ENCODE results near the gene CNN3. TPM values are rescaled to one million over a fixed set of nuclear protein-coding genes. Genes with fewer than 3 reads are reported as not detected.
A peak's percentile ranks its signal among the peaks of the same experiment; 100 is the strongest.

CNN3 gene
- polyA plus RNA-seq, 1 of the 3 experiments (the other 2 are of a cell fraction): 204 TPM

DNA sequence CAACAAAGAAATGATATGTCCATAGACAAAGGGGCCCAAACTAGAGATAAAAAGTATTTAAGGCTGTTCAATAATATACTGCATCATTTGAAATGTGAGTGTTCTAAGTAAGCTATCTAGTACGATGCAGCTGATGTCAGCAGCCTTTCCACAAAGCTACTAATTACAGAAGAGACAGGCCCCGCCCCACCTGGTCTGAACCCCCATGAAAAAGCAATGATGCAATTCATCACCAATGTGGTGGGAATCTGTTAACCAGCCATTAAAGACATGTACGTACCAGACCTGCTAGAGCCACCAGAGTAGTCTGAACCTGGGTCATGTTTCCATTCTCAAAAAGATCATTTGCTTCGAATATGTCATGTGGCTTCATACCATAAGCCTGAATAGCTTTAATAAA, 25.1 kb downstream of the CNN3 start (continued):
- TF ChIP-seq, protein P1, sequence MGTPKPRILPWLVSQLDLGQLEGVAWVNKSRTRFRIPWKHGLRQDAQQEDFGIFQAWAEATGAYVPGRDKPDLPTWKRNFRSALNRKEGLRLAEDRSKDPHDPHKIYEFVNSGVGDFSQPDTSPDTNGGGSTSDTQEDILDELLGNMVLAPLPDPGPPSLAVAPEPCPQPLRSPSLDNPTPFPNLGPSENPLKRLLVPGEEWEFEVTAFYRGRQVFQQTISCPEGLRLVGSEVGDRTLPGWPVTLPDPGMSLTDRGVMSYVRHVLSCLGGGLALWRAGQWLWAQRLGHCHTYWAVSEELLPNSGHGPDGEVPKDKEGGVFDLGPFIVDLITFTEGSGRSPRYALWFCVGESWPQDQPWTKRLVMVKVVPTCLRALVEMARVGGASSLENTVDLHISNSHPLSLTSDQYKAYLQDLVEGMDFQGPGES (IDR thresholded peaks at IDR 0.05; ENCODE audit: low read depth, low read length): no peak
- no peak for TF ChIP-seq FOXJ3 (CRISPR knock-in tag; IDR thresholded peaks at IDR 0.05)
- no peak for TF ChIP-seq EP300 (IDR thresholded peaks at IDR 0.05; ENCODE audit: borderline replicate concordance in 1 of 2, low read depth in 1 of 2, low read length in 1 of 2)
- TF ChIP-seq FOXM1 (IDR thresholded peaks at IDR 0.05; ENCODE audit: low read depth): no peak
- TF ChIP-seq GABPA (IDR thresholded peaks at IDR 0.05; ENCODE audit: low read depth): no peak

DNA sequence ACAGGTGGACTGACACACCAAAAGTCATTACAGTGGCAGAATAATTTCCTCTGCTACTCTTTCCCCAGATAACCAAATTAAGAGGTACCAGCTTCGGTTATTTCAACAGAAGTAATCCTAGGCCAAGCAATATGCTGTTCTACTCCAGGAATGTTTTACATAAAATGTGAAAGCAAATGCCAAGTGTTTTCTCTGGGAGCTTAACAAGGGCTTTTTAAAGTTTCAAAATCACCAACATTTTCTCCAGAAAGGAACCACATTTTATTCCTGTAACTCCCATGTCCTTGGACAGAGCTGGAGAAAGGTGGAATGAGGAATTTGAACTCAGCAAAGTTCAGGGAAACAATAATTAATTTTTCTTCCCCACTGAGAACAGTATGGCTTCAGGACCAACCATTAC, 27.2 kb downstream of the CNN3 start:
- TF ChIP-seq ELF1 (IDR thresholded peaks at IDR 0.05) (no peak), POLR2AphosphoS5 (IDR thresholded peaks at IDR 0.05; ENCODE audit: low read depth, low read length) (no peak), SMC3 (IDR thresholded peaks at IDR 0.05; ENCODE audit: low read depth, low read length) (no peak), JUND (IDR thresholded peaks at IDR 0.05) (no peak), FOSL2 (IDR thresholded peaks at IDR 0.05; ENCODE audit: borderline replicate concordance, low read depth) (no peak), FOXM1 (IDR thresholded peaks at IDR 0.05; ENCODE audit: low read depth) (no peak), GABPA (IDR thresholded peaks at IDR 0.05; ENCODE audit: low read depth) (no peak), GATA2 (CRISPR knock-in tag; IDR thresholded peaks at IDR 0.05) (no peak), EZH2phosphoT487 (IDR thresholded peaks at IDR 0.05; ENCODE audit: borderline replicate concordance, low read depth) (no peak), TAF1 (IDR thresholded peaks at IDR 0.05; ENCODE audit: borderline replicate concordance, low read depth, low read length) (no peak), TCF12 (IDR thresholded peaks at IDR 0.05) (no peak), MXI1 (IDR thresholded peaks at IDR 0.05; ENCODE audit: low read depth, low read length) (no peak), EP300 (IDR thresholded peaks at IDR 0.05; ENCODE audit: borderline replicate concordance in 1 of 2, low read depth in 1 of 2, low read length in 1 of 2) (no peak)
- TF ChIP-seq, protein P2, sequence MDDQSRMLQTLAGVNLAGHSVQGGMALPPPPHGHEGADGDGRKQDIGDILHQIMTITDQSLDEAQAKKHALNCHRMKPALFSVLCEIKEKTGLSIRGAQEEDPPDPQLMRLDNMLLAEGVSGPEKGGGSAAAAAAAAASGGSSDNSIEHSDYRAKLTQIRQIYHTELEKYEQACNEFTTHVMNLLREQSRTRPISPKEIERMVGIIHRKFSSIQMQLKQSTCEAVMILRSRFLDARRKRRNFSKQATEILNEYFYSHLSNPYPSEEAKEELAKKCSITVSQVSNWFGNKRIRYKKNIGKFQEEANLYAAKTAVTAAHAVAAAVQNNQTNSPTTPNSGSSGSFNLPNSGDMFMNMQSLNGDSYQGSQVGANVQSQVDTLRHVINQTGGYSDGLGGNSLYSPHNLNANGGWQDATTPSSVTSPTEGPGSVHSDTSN (IDR thresholded peaks at IDR 0.05): no peak
- TF ChIP-seq, protein P3, sequence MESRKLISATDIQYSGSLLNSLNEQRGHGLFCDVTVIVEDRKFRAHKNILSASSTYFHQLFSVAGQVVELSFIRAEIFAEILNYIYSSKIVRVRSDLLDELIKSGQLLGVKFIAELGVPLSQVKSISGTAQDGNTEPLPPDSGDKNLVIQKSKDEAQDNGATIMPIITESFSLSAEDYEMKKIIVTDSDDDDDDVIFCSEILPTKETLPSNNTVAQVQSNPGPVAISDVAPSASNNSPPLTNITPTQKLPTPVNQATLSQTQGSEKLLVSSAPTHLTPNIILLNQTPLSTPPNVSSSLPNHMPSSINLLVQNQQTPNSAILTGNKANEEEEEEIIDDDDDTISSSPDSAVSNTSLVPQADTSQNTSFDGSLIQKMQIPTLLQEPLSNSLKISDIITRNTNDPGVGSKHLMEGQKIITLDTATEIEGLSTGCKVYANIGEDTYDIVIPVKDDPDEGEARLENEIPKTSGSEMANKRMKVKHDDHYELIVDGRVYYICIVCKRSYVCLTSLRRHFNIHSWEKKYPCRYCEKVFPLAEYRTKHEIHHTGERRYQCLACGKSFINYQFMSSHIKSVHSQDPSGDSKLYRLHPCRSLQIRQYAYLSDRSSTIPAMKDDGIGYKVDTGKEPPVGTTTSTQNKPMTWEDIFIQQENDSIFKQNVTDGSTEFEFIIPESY (IDR thresholded peaks at IDR 0.05; ENCODE audit: borderline replicate concordance, low read depth): no peak
- TF ChIP-seq, protein P4, sequence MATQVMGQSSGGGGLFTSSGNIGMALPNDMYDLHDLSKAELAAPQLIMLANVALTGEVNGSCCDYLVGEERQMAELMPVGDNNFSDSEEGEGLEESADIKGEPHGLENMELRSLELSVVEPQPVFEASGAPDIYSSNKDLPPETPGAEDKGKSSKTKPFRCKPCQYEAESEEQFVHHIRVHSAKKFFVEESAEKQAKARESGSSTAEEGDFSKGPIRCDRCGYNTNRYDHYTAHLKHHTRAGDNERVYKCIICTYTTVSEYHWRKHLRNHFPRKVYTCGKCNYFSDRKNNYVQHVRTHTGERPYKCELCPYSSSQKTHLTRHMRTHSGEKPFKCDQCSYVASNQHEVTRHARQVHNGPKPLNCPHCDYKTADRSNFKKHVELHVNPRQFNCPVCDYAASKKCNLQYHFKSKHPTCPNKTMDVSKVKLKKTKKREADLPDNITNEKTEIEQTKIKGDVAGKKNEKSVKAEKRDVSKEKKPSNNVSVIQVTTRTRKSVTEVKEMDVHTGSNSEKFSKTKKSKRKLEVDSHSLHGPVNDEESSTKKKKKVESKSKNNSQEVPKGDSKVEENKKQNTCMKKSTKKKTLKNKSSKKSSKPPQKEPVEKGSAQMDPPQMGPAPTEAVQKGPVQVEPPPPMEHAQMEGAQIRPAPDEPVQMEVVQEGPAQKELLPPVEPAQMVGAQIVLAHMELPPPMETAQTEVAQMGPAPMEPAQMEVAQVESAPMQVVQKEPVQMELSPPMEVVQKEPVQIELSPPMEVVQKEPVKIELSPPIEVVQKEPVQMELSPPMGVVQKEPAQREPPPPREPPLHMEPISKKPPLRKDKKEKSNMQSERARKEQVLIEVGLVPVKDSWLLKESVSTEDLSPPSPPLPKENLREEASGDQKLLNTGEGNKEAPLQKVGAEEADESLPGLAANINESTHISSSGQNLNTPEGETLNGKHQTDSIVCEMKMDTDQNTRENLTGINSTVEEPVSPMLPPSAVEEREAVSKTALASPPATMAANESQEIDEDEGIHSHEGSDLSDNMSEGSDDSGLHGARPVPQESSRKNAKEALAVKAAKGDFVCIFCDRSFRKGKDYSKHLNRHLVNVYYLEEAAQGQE (IDR thresholded peaks at IDR 0.05; ENCODE audit: low read depth, low read length): no peak
- H3K27me3 ChIP-seq (ENCODE audit: insufficient read depth): no peaks in the 10 kb centered on the region
- DNase-seq: no peak
- peaks cover 81% of the 10 kb centered on the region in 2 experiments for H3K36me3 ChIP-seq (replicated peaks in 1 of 2; ENCODE audit: control insufficient read depth in 1 of 2, insufficient read depth in 2 of 2, low read length in 1 of 2)
- ChIA-PET POLR2A (no interaction called here), CTCF (interaction anchor here (0.9 to 3.5 kb wide), 4 partner anchors 10 to 142 kb away, joined by 3 to 19 read pairs (median 4); no protein-coding TSS in a partner anchor)
- no peaks in the 10 kb centered on the region for H3K9me3 ChIP-seq
- H4K20me1 ChIP-seq (ENCODE audit: insufficient read depth): peaks cover 30% of the 10 kb centered on the region
- H3K9ac ChIP-seq: no peak overlapping the region
- peaks cover 63% of the 10 kb centered on the region for H3K79me2 ChIP-seq (ENCODE audit: insufficient read depth)
- peak overlapping the region in 1 of 2 experiments; percentile 55; a peak in 2 of 4 replicates for H3K27ac ChIP-seq (ENCODE audit: low read depth in 2 of 2, low read length in 1 of 2)
- no peak overlapping the region for H2AFZ ChIP-seq (ENCODE audit: low read depth)
- 76% methylated on average over 1 of the region's 1 CpG for WGBS (ENCODE audit: low lambda C conversion rate)
- H3K9me2 ChIP-seq: no peaks in the 10 kb centered on the region
- no peak overlapping the region for H3K4me2 ChIP-seq
- H3K4me3 ChIP-seq (ENCODE audit: low read depth in 2 of 2, low read length in 1 of 2): no peak overlapping the region
- peaks cover 34% of the 10 kb centered on the region for H3F3A ChIP-seq (replicated peaks; ENCODE audit: insufficient read depth)
- peaks cover 4 to 15% of the 10 kb centered on the region in 2 experiments; a peak in 3 of 4 replicates for H3K4me1 ChIP-seq (ENCODE audit: control insufficient read depth in 1 of 2, insufficient read depth in 2 of 2, low read depth in 1 of 2, low read length in 1 of 2)
